GM18505 (cell line): ENCODE results near the gene KLHL6.

ENCODE experiments used
- ATAC-seq: cut with Tn5 transposase; IDR thresholded peaks from one replicate; pipeline ENCODE4 v1.9.1; 2021; ENCODE audit not compliant: unreplicated experiment
- POLR2A ChIP-seq: IDR thresholded peaks from 4 replicates; pipeline ENCODE4 v1.6.1; 2011; ENCODE audit warnings: borderline replicate concordance; ENCODE audit not compliant: insufficient read depth, insufficient read length; ENCODE audit errors: extremely low read depth

The KLHL6 gene

GRCh38 chr3:183555541-183556081 lies at the start of gene KLHL6:
TSS of gene KLHL6 (minus strand) at chr3:183555706. CDS start at chr3:183555653, 53 bp downstream.
- peak; percentile 83 for TF ChIP-seq POLR2A
- peak; percentile 82 for ATAC-seq

GRCh38 chr3:183597959-183598358 lies 42.5 kb upstream of the KLHL6 start:
- ATAC-seq, result no peak
- no peak for TF ChIP-seq POLR2A

GRCh38 chr3:183594636-183595035 lies 39.1 kb upstream of the KLHL6 start:
- no peak for ATAC-seq

GRCh38 chr3:183592821-183593220 lies 37.3 kb upstream of the KLHL6 start:
- no peak for TF ChIP-seq POLR2A
- ATAC-seq, result no peak

More at GRCh38 chr3:183594636-183595035, 39.1 kb upstream of the KLHL6 start:
- no peak for TF ChIP-seq POLR2A

GRCh38 chr3:183591881-183592521 lies 36.5 kb upstream of the KLHL6 start:
- peak; percentile 93 for ATAC-seq
- no peak for TF ChIP-seq POLR2A

- no peak for ATAC-seq
Observed at GRCh38 chr3:183590442-183590841, 34.9 kb upstream of the KLHL6 start.

GRCh38 chr3:183587336-183587735 lies 31.8 kb upstream of the KLHL6 start:
- no peak for TF ChIP-seq POLR2A
- ATAC-seq, result no peak

More at GRCh38 chr3:183590442-183590841, 34.9 kb upstream of the KLHL6 start:
- no peak for TF ChIP-seq POLR2A

GRCh38 chr3:183586477-183586876 lies 31.0 kb upstream of the KLHL6 start:
- TF ChIP-seq POLR2A, result no peak
- no peak for ATAC-seq

- ATAC-seq, result no peak
- TF ChIP-seq POLR2A, result no peak
Observed at GRCh38 chr3:183584914-183585280, 29.4 kb upstream of the KLHL6 start.

GRCh38 chr3:183584246-183584913 lies 28.9 kb upstream of the KLHL6 start:
- ATAC-seq, result no peak
- TF ChIP-seq POLR2A, result no peak

GRCh38 chr3:183583331-183584245 lies 28.1 kb upstream of the KLHL6 start:
- no peak for TF ChIP-seq POLR2A
- no peak for ATAC-seq

GRCh38 chr3:183582161-183582560 lies 26.7 kb upstream of the KLHL6 start:
- ATAC-seq, result no peak

More at GRCh38 chr3:183582161-183582560, 26.7 kb upstream of the KLHL6 start:
- no peak for TF ChIP-seq POLR2A
